HPDE6-E6E7 (cell line): ENCODE results near the gene SAP25.
"Not testable (repeated sequence)": the region's sequence is repeated elsewhere in the genome, so short reads cannot be mapped to it uniquely, and the experiment has no call there.

Experiments used
- DNase-seq: peaks from one replicate; pipeline ENCODE4 v3.0.0; 2011; ENCODE audit warnings: missing footprints; ENCODE audit errors: extremely low spot score

Gene SAP25

DNA sequence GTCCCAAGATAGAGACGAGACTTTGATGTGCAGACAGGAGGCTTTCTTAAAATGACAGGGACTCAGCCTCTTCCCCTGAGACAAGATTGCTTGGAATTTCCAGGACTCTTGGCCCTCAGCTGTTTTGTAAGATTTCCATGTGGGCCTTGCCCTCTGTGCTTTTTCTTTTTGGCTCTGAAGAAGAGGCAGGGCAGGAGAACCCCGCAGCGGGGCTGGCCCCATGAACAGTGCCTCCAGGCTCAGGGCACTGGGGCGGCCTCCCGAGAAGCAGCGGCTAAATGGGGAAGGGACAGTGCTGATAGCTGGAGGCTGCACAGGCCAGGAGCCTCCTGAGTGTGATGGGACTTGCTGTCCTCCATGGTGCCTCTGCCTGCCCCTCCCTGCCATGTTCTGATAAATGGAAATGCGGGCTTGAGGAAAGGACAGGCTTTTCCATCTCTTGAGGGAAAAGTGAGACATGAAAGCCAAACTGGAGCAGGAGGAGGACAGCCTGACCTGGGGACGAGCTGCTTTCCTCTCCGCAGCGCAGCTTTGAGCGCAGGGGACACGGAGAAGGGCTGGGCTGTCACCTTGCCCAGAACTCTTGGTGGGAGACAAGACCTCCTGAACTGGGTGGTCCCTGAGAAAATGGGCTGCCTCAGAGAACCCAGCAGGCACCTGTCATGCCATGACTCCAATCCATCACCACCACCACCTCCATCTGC is 12.1 kb downstream of the SAP25 start:
- no peak for DNase-seq

DNA sequence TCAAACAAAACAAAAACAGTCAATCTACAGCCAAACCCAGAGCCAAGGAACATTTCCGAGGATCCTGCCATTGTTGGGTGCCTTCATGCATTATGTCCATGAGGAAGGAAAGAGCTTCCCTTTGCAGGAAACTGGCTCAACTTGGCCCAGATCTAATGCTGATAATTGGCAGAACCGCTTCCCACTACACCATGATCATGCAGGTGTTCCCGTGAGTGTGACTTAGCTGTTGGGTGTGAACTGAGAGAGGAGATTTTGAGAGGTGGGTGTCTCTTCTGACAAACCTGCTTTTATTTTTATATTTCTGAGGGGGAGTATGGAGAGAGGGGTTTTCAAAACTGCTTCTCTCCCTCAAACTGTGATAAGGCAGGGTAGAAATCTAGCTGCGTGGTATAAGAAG is 14.6 kb downstream of the SAP25 start:
- no peak for DNase-seq

DNA sequence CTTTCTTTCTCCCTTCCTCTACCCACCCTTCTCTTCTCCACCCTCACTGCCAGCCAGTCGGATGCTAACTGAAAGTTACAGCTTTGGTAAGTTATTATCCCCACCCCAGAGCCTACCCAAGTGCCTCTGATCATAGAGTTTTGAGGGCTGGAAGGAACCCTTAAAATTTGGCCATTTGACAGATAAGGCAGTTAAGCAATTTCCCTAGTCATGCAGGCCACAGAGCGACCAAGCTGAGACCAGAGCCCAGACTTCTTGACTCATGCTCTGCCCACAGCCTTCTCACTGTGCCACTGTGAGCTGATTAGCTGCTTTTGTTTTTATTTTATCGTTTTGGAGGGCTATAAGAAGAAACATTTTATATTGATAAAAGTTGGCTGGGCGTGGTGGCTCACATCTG is 17.2 kb downstream of the SAP25 start:
- no peak for DNase-seq

GRCh38 chr7:100555701-100556100 is 18.0 kb downstream of the SAP25 start:
- no peak for DNase-seq

DNA sequence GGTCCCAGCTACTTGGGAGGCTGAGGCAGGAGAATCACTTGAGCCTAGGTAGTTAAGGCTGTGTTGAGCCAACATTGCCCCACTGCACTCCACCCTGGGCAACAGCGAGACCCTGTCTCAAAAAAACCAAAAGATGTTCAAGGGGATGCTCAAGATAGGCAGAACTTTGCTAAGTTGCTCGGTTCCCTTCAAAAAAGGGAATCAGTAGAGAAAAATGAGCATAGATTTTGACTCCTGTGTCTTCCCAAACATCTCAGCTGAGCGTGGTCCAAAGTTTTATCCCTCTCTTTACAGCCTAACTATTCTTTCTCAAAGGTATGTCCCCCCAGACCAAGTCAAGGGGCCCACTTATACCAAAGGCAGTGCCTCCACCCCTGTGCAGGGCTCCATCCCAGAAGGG is 20.7 kb downstream of the SAP25 start:
- no peak for DNase-seq

- no peak for DNase-seq
Observed at GRCh38 chr7:100552532-100552931, 21.2 kb downstream of the SAP25 start.

GRCh38 chr7:100548446-100548845 is 25.3 kb downstream of the SAP25 start:
- DNase-seq, result not testable (repeated sequence)

DNA sequence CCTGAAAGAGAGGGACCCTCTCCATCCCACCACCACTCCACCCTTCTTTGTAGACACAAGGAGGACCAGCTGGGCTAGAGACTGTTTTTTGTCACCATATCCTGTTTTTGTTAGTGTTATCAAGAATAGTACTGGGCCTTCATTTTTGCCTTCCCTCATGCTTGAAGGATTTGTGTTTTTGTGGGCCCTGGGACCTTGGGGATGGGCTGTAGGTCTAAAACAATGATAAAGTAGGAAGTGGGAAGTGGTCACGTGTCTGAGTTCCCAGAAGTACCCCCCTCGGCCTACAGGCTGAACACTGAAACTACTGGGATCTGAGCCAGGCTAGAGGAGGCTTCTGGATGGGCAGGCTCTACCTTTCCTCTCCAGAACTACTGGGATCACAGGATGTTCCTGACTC is 25.8 kb downstream of the SAP25 start:
- no peak for DNase-seq

DNA sequence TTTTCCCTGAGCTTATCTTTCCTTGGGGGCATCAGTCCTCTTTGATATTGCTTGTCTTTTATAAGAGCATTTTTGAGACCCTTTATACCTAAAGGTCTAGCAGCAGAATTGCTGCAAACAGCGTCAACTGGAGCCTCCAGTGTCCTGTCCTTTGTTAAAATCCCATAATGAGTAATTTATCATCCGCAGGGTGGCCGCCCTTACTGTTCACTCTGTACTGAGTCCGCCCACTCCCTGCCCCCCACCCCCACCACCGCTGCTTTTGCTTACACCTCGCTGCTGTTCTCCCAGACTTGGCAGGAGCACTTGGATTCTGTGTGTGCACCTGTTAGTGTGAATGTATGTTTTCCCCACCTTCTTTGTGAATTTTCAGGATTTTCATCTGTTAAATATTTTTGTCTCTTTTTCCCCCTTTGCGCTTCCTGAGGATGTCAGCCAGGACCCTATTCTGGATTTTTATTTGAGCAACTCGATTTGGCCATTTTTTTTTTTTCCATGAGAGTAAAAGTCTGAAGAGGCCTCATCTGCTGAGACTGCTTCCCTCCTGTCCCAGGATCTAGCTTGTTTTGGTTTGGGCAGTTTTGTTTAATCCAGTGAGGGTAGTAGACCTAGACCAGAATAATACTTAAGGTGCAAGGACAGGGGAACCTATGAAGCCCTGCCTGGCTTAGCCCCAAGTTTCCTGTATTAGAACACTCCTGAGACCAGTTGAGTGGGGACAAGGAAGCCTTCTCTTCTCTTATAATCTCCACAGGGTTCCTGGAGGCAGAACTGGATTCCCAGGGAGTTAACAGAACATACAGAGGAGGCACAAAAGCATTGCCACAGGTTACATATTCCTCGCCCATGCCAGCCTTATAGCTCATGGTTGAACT is 26.5 kb downstream of the SAP25 start:
- no peak for DNase-seq

DNA sequence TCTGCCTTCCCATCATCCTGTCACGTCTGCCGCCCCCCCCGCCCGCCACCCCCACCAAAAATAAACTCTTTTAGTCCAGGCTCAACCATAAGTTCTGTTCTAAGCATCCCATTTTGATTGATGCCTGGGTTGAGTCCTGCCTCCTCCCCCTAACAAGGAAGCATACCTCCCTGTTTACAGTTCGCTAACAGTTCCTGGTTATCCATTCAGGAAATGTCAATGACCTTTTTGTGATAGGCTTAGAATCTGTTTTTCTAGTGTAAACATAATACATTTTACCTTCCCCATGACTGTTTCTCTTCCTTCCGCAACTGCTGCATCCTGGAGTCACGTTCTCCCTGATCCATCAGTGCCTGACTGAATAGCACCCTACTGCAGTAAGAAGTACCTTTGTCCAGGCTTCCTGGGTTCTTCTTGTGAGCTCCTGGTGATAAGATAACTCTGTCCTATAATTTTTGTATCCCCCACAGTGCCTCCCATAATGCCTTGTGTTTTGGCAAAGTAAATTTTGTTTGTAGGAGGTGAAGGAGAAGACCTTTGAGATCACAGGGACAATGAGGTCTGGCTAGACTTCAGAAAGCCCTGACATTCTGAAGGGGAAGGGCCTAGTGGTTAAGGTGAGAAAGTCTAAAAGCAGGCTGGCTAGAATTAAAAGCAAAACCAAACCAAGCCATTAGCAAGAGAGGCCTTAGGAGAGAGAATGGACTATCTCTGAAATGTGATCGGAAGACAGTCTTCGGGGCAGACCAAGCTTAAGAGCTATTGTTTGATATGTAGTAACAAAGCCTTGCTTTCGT is 27.4 kb downstream of the SAP25 start:
- DNase-seq, result no peak

GRCh38 chr7:100545360-100546128 is 28.2 kb downstream of the SAP25 start:
- DNase-seq, result peak; percentile 90

- DNase-seq, result no peak
Observed at GRCh38 chr7:100544967-100545359, 28.7 kb downstream of the SAP25 start.

DNA sequence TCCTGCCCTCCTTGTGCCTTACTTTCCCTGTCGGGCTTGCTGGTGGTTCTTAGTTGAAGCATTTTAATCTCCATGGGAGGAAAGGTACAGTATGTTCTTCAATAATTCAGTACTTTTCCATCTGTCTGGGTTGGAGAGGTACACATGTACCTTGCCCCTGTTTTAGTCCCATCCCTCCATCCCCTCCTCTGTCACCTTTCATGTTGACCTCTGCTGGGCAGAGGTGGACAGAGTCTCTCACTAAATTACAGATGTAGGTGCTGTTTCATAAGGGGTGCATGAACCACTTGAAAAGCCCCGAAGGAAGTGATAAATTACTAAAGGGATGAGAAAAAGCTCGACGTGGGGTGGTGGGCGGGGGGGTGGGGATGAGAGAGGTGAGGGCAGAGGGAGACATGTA is 29.3 kb downstream of the SAP25 start:
- DNase-seq, result no peak

DNA sequence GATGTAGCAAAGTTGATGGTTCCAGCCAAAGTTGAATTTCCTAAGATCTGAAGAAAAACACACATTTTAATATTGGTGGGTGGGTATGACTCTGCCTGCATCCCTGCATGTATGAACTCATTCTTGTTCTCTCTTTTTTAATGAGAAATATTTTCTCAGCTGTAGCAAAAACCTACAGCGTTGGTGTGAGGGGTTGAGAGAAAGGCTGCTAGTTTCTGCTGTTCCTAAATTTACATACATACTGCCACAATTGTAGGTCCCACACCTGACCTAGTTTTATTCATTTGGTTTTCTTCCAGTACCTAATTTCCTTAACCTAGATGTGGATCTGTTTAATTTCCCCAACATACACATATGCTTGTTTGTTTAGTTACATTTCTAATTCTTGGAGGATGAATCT is 30.1 kb downstream of the SAP25 start:
- no peak for DNase-seq

- not testable (repeated sequence) for DNase-seq
Observed at GRCh38 chr7:100541309-100541708, 32.4 kb downstream of the SAP25 start.

- no peak for DNase-seq
Observed at GRCh38 chr7:100540073-100540723, 33.5 kb downstream of the SAP25 start.

GRCh38 chr7:100539436-100540006 is 34.2 kb downstream of the SAP25 start:
- no peak for DNase-seq

GRCh38 chr7:100538654-100539435 is 34.9 kb downstream of the SAP25 start, which contains the start of gene AGFG2:
Gene AGFG2, plus strand, starts transcription at chr7:100539203. Its CDS starts 144 bp downstream, at chr7:100539347.
- peak; percentile 100 for DNase-seq

- DNase-seq, result no peak
Observed at GRCh38 chr7:100538348-100538653, 35.4 kb downstream of the SAP25 start.

GRCh38 chr7:100536695-100537094 is 37.0 kb downstream of the SAP25 start:
- DNase-seq, result not testable (repeated sequence)
